MCF 10A (cell line): Measurements from ENCODE around the gene FAF1. TPM values are rescaled to one million over a fixed set of nuclear protein-coding genes. Genes with fewer than 3 reads are reported as not detected.

ENCODE experiments used
- BruUV-seq: library from RNA; stranded (reverse); fragments of 400-500 nt; replicated peaks from 2 replicates; lab custom pipeline; 2021; lab: Mats Ljungman, UMichigan
- CTCF ChIA-PET: fragments of 300-600 bp; sonication (Branson Sonifier 250); formaldehyde crosslinking; extraction: SDS; loops from one replicate; lab custom pipeline; 2021; ENCODE audit warnings: antibody characterized with exemption, inconsistent platforms; lab: Yijun Ruan, JAX
- POLR2A ChIA-PET: fragments of 300-600, 350-650 bp; sonication (Branson Sonifier 250); formaldehyde crosslinking; extraction: SDS; loops from one replicate; lab custom pipeline; 2020; ENCODE audit warnings: antibody characterized with exemption, inconsistent platforms; lab: Yijun Ruan, JAX
- DNase-seq: peaks from one replicate; pipeline ENCODE4 v3.0.0-alpha.2; 2018; ENCODE audit not compliant: unreplicated experiment
- H3K27ac Mint-ChIP-seq: one replicate; pipeline ENCODE4 v1.8.0; 2022; ENCODE audit warnings: mild to moderate bottlenecking, low read depth, mixed read lengths; ENCODE audit not compliant: unreplicated experiment
- H3K27me3 Mint-ChIP-seq: one replicate; pipeline ENCODE4 v1.8.0; 2022; ENCODE audit warnings: mixed read lengths; ENCODE audit not compliant: insufficient read depth, unreplicated experiment
- H3K36me3 Mint-ChIP-seq: one replicate; pipeline ENCODE4 v1.8.0; 2022; ENCODE audit warnings: mild to moderate bottlenecking, moderate library complexity, mixed read lengths; ENCODE audit not compliant: insufficient read depth, unreplicated experiment
- H3K4me1 Mint-ChIP-seq: one replicate; pipeline ENCODE4 v1.8.0; 2022; ENCODE audit warnings: mixed read lengths; ENCODE audit not compliant: insufficient read depth, unreplicated experiment
- H3K4me3 Mint-ChIP-seq: one replicate; pipeline ENCODE4 v1.8.0; 2022; ENCODE audit warnings: mild to moderate bottlenecking, moderate library complexity, mixed read lengths; ENCODE audit not compliant: unreplicated experiment
- H3K9me3 Mint-ChIP-seq: one replicate; pipeline ENCODE4 v1.8.0; 2022; ENCODE audit warnings: mixed read lengths; ENCODE audit not compliant: unreplicated experiment
- CTCF ChIP-seq: fragments of 200-600 bp; IDR thresholded peaks from one replicate; pipeline ENCODE4 v1.8.0; 2022; ENCODE audit warnings: antibody characterized with exemption, mild to moderate bottlenecking; ENCODE audit not compliant: unreplicated experiment
- intact Hi-C: fragments of 100-400 bp; cut with micrococcal nuclease; formaldehyde crosslinking; loops from 2 replicates; pipeline ENCODE4 v1.14.1; 2022
- total RNA-seq: library from RNA; stranded (reverse); gene quantifications from 2 replicates; pipeline ENCODE4 v1.2.3, GENCODE V29; 2022

FAF1 gene
- total RNA-seq, 1 experiment from 2014 or later, result 93.2 TPM

DNA sequence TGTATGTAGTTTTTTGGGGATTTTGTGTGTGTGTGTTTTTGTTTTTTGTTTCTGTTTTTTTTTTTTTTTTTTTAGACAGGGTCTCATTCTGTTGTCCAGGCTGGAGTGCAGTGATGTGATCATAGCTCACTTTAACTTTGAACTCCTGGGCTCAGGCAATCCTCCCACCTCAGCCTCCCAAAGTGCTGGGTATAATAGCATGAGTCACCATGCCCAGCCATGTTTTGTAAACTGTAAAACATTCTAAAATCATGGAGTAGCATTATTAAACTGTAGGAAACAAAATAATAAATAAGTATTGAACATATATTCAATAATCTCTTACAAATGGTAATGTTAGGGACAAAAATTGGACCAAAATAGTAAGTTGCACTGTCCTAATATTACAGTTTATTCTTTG is 124.0 kb downstream of the FAF1 start:
- POLR2A ChIA-PET, result no interaction called here
- H3K36me3 Mint-ChIP-seq, result peaks cover 7% of the 10 kb centered on the region
- no peaks in the 10 kb centered on the region for H3K9me3 Mint-ChIP-seq
- no peak overlapping the region for H3K27ac Mint-ChIP-seq
- CTCF ChIA-PET, result interaction anchor here (1.0 kb wide), 1 partner anchor 37 kb away, joined by 4 read pairs; no protein-coding TSS in a partner anchor
- peaks cover 5% of the 10 kb centered on the region for H3K4me1 Mint-ChIP-seq
- no peak for DNase-seq
- BruUV-seq, result no TSS peak
- no peaks in the 10 kb centered on the region for H3K27me3 Mint-ChIP-seq
- TF ChIP-seq CTCF, result no peak
- no peak overlapping the region for H3K4me3 Mint-ChIP-seq
- intact Hi-C loops, result no loop called here

- ChIA-PET CTCF (no interaction called here), POLR2A (no interaction called here)
- no peak overlapping the region for H3K27ac Mint-ChIP-seq
- no peaks in the 10 kb centered on the region for H3K27me3 Mint-ChIP-seq
- TF ChIP-seq CTCF, result no peak
- H3K9me3 Mint-ChIP-seq, result no peaks in the 10 kb centered on the region
- BruUV-seq, result no TSS peak
- intact Hi-C loops, result no loop called here
- peaks cover 14% of the 10 kb centered on the region for H3K4me1 Mint-ChIP-seq
- no peak for DNase-seq
- peaks cover 7% of the 10 kb centered on the region for H3K36me3 Mint-ChIP-seq
- H3K4me3 Mint-ChIP-seq, result no peak overlapping the region
Observed at GRCh38 chr1:50833216-50833615, 126.9 kb downstream of the FAF1 start.

DNA sequence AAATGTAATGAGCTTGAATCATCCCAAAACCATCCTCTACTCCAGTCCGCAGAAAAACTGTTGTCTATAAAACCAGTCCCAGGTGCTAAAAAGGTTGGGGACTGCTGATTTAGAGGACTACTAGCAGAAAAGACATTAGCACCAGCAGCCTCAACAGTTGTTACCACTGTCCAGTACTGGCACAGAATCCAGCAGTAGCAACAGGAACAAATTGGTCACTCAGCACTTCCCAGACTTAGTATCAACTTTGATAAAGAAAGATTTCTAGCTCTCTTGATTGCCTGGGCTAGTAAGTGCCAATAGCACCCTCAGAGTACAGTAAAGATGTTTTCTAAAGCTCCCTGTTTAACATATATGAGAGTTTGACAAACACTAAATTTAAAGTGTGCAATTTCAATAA is 127.9 kb downstream of the FAF1 start:
- TF ChIP-seq CTCF, result no peak
- intact Hi-C loops, result no loop called here
- Mint-ChIP-seq H3K36me3 (peaks cover 7% of the 10 kb centered on the region), H3K27ac (no peak overlapping the region), H3K4me3 (no peak overlapping the region), H3K9me3 (no peaks in the 10 kb centered on the region), H3K27me3 (no peaks in the 10 kb centered on the region), H3K4me1 (peaks cover 14% of the 10 kb centered on the region)
- ChIA-PET POLR2A (interaction anchor here (1.0 kb wide), 1 partner anchor 11 kb away, joined by 3 read pairs; no protein-coding TSS in a partner anchor), CTCF (no interaction called here)
- no peak for DNase-seq
- BruUV-seq, result no TSS peak

- no peak for DNase-seq
- intact Hi-C loops, result no loop called here
- H3K9me3 Mint-ChIP-seq, result no peaks in the 10 kb centered on the region
- no peak overlapping the region for H3K27ac Mint-ChIP-seq
- ChIA-PET CTCF (no interaction called here), POLR2A (interaction anchor here (0.8 to 1.0 kb wide), 3 partner anchors 12 to 30 kb away, joined by 3 read pairs; no protein-coding TSS in a partner anchor)
- TF ChIP-seq CTCF, result no peak
- H3K36me3 Mint-ChIP-seq, result peaks cover 7% of the 10 kb centered on the region
- no peak overlapping the region for H3K4me3 Mint-ChIP-seq
- BruUV-seq, result no TSS peak
- H3K4me1 Mint-ChIP-seq, result peaks cover 14% of the 10 kb centered on the region
- H3K27me3 Mint-ChIP-seq, result no peaks in the 10 kb centered on the region
Observed at GRCh38 chr1:50831300-50832061, 128.6 kb downstream of the FAF1 start.
